Small intestine (tissue), 7 donors: ENCODE measurements around the gene ELMO1. TPM values are rescaled to one million over a fixed set of nuclear protein-coding genes. Genes with fewer than 3 reads are reported as not detected.

Experiments used
- DNase-seq, 2 donors: peaks; one replicate each; pipeline versions ENCODE4 v3.0.0 to v3.0.0-alpha.2; 2013
- FAIRE-seq: peaks from 2 replicates; lab custom pipeline; 2012; peaks lifted over from hg19 to GRCh38; lab: Jason Lieb, UNC
- H3K27ac ChIP-seq, 3 donors: one replicate each; pipeline ENCODE4 v1.5.1; 2013; ENCODE audit warnings: low read length in 2 of 3, mild to moderate bottlenecking in 2 of 3, control low read depth in 1 of 3, inconsistent platforms in 1 of 3, low read depth in 1 of 3, moderate library complexity in 1 of 3
- H3K27me3 ChIP-seq, 3 donors: one replicate each; pipeline ENCODE4 v1.6.1; 2013; ENCODE audit warnings: low read length in 3 of 3, inconsistent platforms in 1 of 3; ENCODE audit not compliant: control insufficient read depth in 3 of 3, insufficient read depth in 3 of 3
- H3K36me3 ChIP-seq, 3 donors: one replicate each; pipeline ENCODE4 v1.6.1; 2013; ENCODE audit warnings: low read length in 3 of 3, inconsistent platforms in 1 of 3, low read depth in 1 of 3, mild to moderate bottlenecking in 1 of 3, moderate library complexity in 1 of 3; ENCODE audit not compliant: control insufficient read depth in 3 of 3, insufficient read depth in 2 of 3
- H3K4me1 ChIP-seq, 3 donors: one replicate each; pipeline ENCODE4 v1.6.1; 2013; ENCODE audit warnings: low read length in 2 of 3, inconsistent platforms in 1 of 3, low read depth in 1 of 3, mild to moderate bottlenecking in 1 of 3, moderate library complexity in 1 of 3; ENCODE audit not compliant: control insufficient read depth in 3 of 3, insufficient read depth in 2 of 3
- H3K4me3 ChIP-seq, 3 donors: one replicate each; pipeline ENCODE4 v1.5.1; 2013; ENCODE audit warnings: low read length in 3 of 3, control low read depth in 1 of 3, inconsistent platforms in 1 of 3, low read depth in 1 of 3, mild to moderate bottlenecking in 1 of 3, moderate library complexity in 1 of 3
- H3K9me3 ChIP-seq, 2 donors: one replicate each; pipeline ENCODE4 v1.6.1; 2013; ENCODE audit warnings: low read depth in 1 of 2, low read length in 1 of 2; ENCODE audit not compliant: control insufficient read depth in 2 of 2, insufficient read depth in 1 of 2
- WGBS, 3 donors: extraction: QIAGEN DNeasy Blood & Tissue Kit; methylation state at CpG; one replicate each; pipeline ENCODE4 v1.1.7; 2013; 5-methylcytosine and 5-hydroxymethylcytosine counted together
- polyA plus RNA-seq, 4 donors: library from polyadenylated mRNA; stranded (reverse) in 3 of 4; unstranded in 1 of 4; fragments of 200-250 nt in 3 of 4; fragments of 120-200 nt in 1 of 4; gene quantifications; one replicate each; pipeline versions ENCODE4 v1.2.1 to v1.2.3, GENCODE V29; 2013
- donor health status: healthy with polysubstance abuse.
- donor health status: control.
- donor health status: control.
- donor health status: Bipolar disorder and iron deficiency.
- donor health status: healthy.

Gene ELMO1
- polyA plus RNA-seq, 4 donors: 1.8 to 9.3 (median 7.3) TPM

- H3K36me3 ChIP-seq: no peaks in the 10 kb centered on the region
- DNase-seq: no peak
- H3K27ac ChIP-seq: no peak overlapping the region
- 63 to 70% (median 67%) methylated on average over 6 of the region's 6 CpGs for WGBS, 3 donors
- H3K4me1 ChIP-seq: peaks cover 0 to 12% (median 4%) of the 10 kb centered on the region in 3 donors
- no peaks in the 10 kb centered on the region for H3K27me3 ChIP-seq
- no peaks in the 10 kb centered on the region for H3K9me3 ChIP-seq
- FAIRE-seq: no peak
- no peak overlapping the region for H3K4me3 ChIP-seq
Measured at GRCh38 chr7:37104822-37105518, 343.7 kb downstream of the ELMO1 start.

- DNase-seq: no peak
- no peak overlapping the region for H3K27ac ChIP-seq
- no peaks in the 10 kb centered on the region for H3K36me3 ChIP-seq
- WGBS, 3 donors: 78 to 91% (median 81%) methylated on average over 2 of the region's 2 CpGs
- FAIRE-seq: no peak
- peaks cover 0 to 7% (median 2%) of the 10 kb centered on the region in 3 donors for H3K4me1 ChIP-seq
- H3K4me3 ChIP-seq: no peak overlapping the region
- no peaks in the 10 kb centered on the region for H3K9me3 ChIP-seq
- H3K27me3 ChIP-seq: no peaks in the 10 kb centered on the region
Measured at GRCh38 chr7:37102518-37103137, 346.0 kb downstream of the ELMO1 start.

- no peaks in the 10 kb centered on the region for H3K36me3 ChIP-seq
- no peak overlapping the region for H3K4me3 ChIP-seq
- WGBS, 3 donors: 44 to 55% (median 45%) methylated on average over 7 of the region's 7 CpGs
- FAIRE-seq (no peak), DNase-seq (peak in 1 of 2 donors; percentile 24)
- no peaks in the 10 kb centered on the region for H3K9me3 ChIP-seq
- no peaks in the 10 kb centered on the region for H3K27me3 ChIP-seq
- H3K27ac ChIP-seq: no peak overlapping the region
- peaks cover 0 to 7% (median 2%) of the 10 kb centered on the region in 3 donors for H3K4me1 ChIP-seq
Measured at GRCh38 chr7:37100735-37101331, 347.8 kb downstream of the ELMO1 start.

GRCh38 chr7:37098762-37099161 lies 349.9 kb downstream of the ELMO1 start:
- FAIRE-seq (no peak), DNase-seq (no peak)
- 89 to 95% (median 93%) methylated on average over 2 of the region's 2 CpGs for WGBS, 3 donors
- no peak overlapping the region for H3K4me3 ChIP-seq
- H3K36me3 ChIP-seq: no peaks in the 10 kb centered on the region
- no peaks in the 10 kb centered on the region for H3K27me3 ChIP-seq
- H3K4me1 ChIP-seq: peaks cover 0 to 9% (median 2%) of the 10 kb centered on the region in 3 donors
- H3K9me3 ChIP-seq: no peaks in the 10 kb centered on the region
- no peak overlapping the region for H3K27ac ChIP-seq

- Histone ChIP-seq H3K4me3 (no peak overlapping the region), H3K27ac (no peak overlapping the region), H3K4me1 (peaks cover 0 to 13% (median 2%) of the 10 kb centered on the region in 3 donors), H3K27me3 (no peaks in the 10 kb centered on the region), H3K9me3 (no peaks in the 10 kb centered on the region), H3K36me3 (no peaks in the 10 kb centered on the region)
- FAIRE-seq: no peak
- DNase-seq: no peak
- WGBS, 3 donors: 50 to 94% (median 82%) methylated on average over 1 of the region's 1 CpG
Measured at GRCh38 chr7:37097983-37098382, 350.7 kb downstream of the ELMO1 start.

GRCh38 chr7:37097276-37097675 lies 351.4 kb downstream of the ELMO1 start:
- Histone ChIP-seq H3K27ac (no peak overlapping the region), H3K4me1 (peaks cover 0 to 13% (median 2%) of the 10 kb centered on the region in 3 donors), H3K4me3 (no peak overlapping the region), H3K9me3 (no peaks in the 10 kb centered on the region), H3K36me3 (no peaks in the 10 kb centered on the region), H3K27me3 (no peaks in the 10 kb centered on the region)
- FAIRE-seq: no peak
- no peak for DNase-seq
- WGBS, 3 donors: 84 to 95% (median 88%) methylated on average over 8 of the region's 8 CpGs

GRCh38 chr7:37096341-37096740 lies 352.3 kb downstream of the ELMO1 start:
- no peak for DNase-seq
- H3K9me3 ChIP-seq: no peaks in the 10 kb centered on the region
- 90 to 96% (median 96%) methylated on average over 6 of the region's 6 CpGs for WGBS, 3 donors
- H3K36me3 ChIP-seq: no peaks in the 10 kb centered on the region
- H3K27ac ChIP-seq: no peak overlapping the region
- H3K4me1 ChIP-seq: peaks cover 0 to 13% (median 2%) of the 10 kb centered on the region in 3 donors
- no peaks in the 10 kb centered on the region for H3K27me3 ChIP-seq
- FAIRE-seq: no peak
- no peak overlapping the region for H3K4me3 ChIP-seq

- H3K4me3 ChIP-seq: no peak overlapping the region
- DNase-seq: no peak
- 13 to 47% (median 26%) methylated on average over 1 of the region's 1 CpG for WGBS, 3 donors
- FAIRE-seq: no peak
- H3K9me3 ChIP-seq: no peaks in the 10 kb centered on the region
- H3K27ac ChIP-seq: no peak overlapping the region
- H3K36me3 ChIP-seq: no peaks in the 10 kb centered on the region
- H3K4me1 ChIP-seq: peaks cover 0 to 6% (median 0%) of the 10 kb centered on the region in 3 donors
- no peaks in the 10 kb centered on the region for H3K27me3 ChIP-seq
Measured at GRCh38 chr7:37095122-37095521, 353.5 kb downstream of the ELMO1 start.
